GM23248 (cell line): ENCODE results near the gene GALNT7. TPM values are rescaled to one million over a fixed set of nuclear protein-coding genes. Genes with fewer than 3 reads are reported as not detected.

Source experiments
- DNase-seq: peaks from one replicate; pipeline ENCODE4 v3.0.0-alpha.2; 2015
- H2AFZ ChIP-seq: fragments of 200-600 bp; sonication (generic); 2 replicates; pipeline ENCODE4 v1.6.1; 2016; ENCODE audit warnings: antibody characterized with exemption
- H3F3A ChIP-seq: fragments of 200-600 bp; sonication (generic); 2 replicates; pipeline ENCODE4 v1.6.1; 2016; ENCODE audit warnings: mild to moderate bottlenecking, antibody characterized with exemption, mixed run types; ENCODE audit not compliant: insufficient read depth
- H3K27ac ChIP-seq: fragments of 200-600 bp; sonication (generic); 2 replicates; pipeline ENCODE4 v1.5.1; 2016; ENCODE audit warnings: mild to moderate bottlenecking
- H3K27me3 ChIP-seq: fragments of 200-600 bp; sonication (generic); replicated peaks from 2 replicates; pipeline ENCODE4 v1.6.1; 2016; ENCODE audit warnings: mild to moderate bottlenecking; ENCODE audit not compliant: insufficient read depth
- H3K36me3 ChIP-seq: fragments of 200-600 bp; sonication (generic); 2 replicates; pipeline ENCODE4 v1.6.1; 2016; ENCODE audit warnings: low read depth, mild to moderate bottlenecking
- H3K4me1 ChIP-seq: fragments of 200-600 bp; sonication (generic); 2 replicates; pipeline ENCODE4 v1.6.1; 2016; ENCODE audit warnings: mild to moderate bottlenecking; ENCODE audit not compliant: insufficient read depth
- H3K4me2 ChIP-seq: fragments of 200-600 bp; sonication (generic); one replicate; pipeline ENCODE4 v1.6.1; 2016; ENCODE audit warnings: mild to moderate bottlenecking; ENCODE audit not compliant: unreplicated experiment
- H3K4me3 ChIP-seq: fragments of 200-600 bp; sonication (generic); 2 replicates; pipeline ENCODE4 v1.5.1; 2016; ENCODE audit warnings: mild to moderate bottlenecking
- H3K79me2 ChIP-seq: fragments of 200-600 bp; sonication (generic); 2 replicates; pipeline ENCODE4 v1.6.1; 2016; ENCODE audit warnings: mild to moderate bottlenecking; ENCODE audit not compliant: insufficient read depth
- H3K9ac ChIP-seq: fragments of 200-600 bp; sonication (generic); 2 replicates; pipeline ENCODE4 v1.6.1; 2016; ENCODE audit warnings: mild to moderate bottlenecking
- H3K9me2 ChIP-seq: fragments of 200-600 bp; sonication (generic); 2 replicates; pipeline ENCODE4 v1.6.1; 2016; ENCODE audit warnings: mixed run types, mild to moderate bottlenecking, moderate library complexity; ENCODE audit not compliant: insufficient read depth
- H3K9me3 ChIP-seq: fragments of 200-600 bp; sonication (generic); one replicate; pipeline ENCODE4 v1.6.1; 2017; ENCODE audit warnings: low read depth
- H4K20me1 ChIP-seq: fragments of 200-600 bp; sonication (generic); 2 replicates; pipeline ENCODE4 v1.6.0; 2016; ENCODE audit not compliant: insufficient read depth
- EZH2 ChIP-seq: fragments of 200-600 bp; sonication (generic); IDR thresholded peaks from 2 replicates; pipeline ENCODE4 v1.6.1; 2018; ENCODE audit warnings: antibody characterized with exemption, mild to moderate bottlenecking; ENCODE audit not compliant: insufficient read depth, poor library complexity, severe bottlenecking
- EZH2phosphoT487 ChIP-seq: fragments of 200-600 bp; sonication (generic); IDR thresholded peaks from 2 replicates; pipeline ENCODE4 v1.6.1; 2018; ENCODE audit warnings: antibody characterized with exemption, moderate library complexity, mild to moderate bottlenecking, low read depth; ENCODE audit not compliant: insufficient read depth
- WGBS, 2 experiments: methylation state at CpG; one replicate each; pipeline ENCODE4 v1.1.6; 2015 to 2017; ENCODE audit warnings: low lambda C conversion rate in 2 of 2, low coverage in 1 of 2; ENCODE audit errors: missing lambda C conversion rate in 2 of 2; 5-methylcytosine and 5-hydroxymethylcytosine counted together
- in situ Hi-C: fragments of 300-500 bp; cut with MboI; formaldehyde crosslinking; loops from 2 replicates; pipeline ENCODE4 v1.15.0; 2020
- polyA plus RNA-seq: library from polyadenylated mRNA; unstranded; fragments of >200 nt; fragmentation: Nextera tagmentation; extraction: Ambion mirVana; gene quantifications from 2 replicates; pipeline ENCODE4 v1.2.1, GENCODE V29; 2016
- total RNA-seq: library from RNA; depleted of rRNA; stranded (reverse); fragments of >200 nt; shearing (Covaris generic); gene quantifications from 2 replicates; pipeline ENCODE4 v1.2.3, GENCODE V29; 2014

Gene GALNT7
- total and polyA plus RNA-seq, 2 experiments from 2014 or later, result 5.8 to 13.1 TPM

- Histone ChIP-seq H3K36me3 (no peaks in the 10 kb centered on the region), H3K27me3 (peaks cover 38% of the 10 kb centered on the region), H3K9ac (no peak overlapping the region), H3K9me3 (no peaks in the 10 kb centered on the region), H3K4me2 (no peak overlapping the region), H3K4me1 (peaks cover 7% of the 10 kb centered on the region; the same call in 1 of the 2 replicates), H3K9me2 (no peaks in the 10 kb centered on the region; the same call in 1 of the 2 replicates), H2AFZ (no peak overlapping the region), H3K79me2 (no peaks in the 10 kb centered on the region), H3F3A (peaks cover 5% of the 10 kb centered on the region; the same call in 1 of the 2 replicates), H3K27ac (no peak overlapping the region), H4K20me1 (no peaks in the 10 kb centered on the region), H3K4me3 (no peak overlapping the region)
- in situ Hi-C loops, result no loop called here
- TF ChIP-seq EZH2phosphoT487, result no peak
- no peak for TF ChIP-seq EZH2
- WGBS, 2 experiments, result 23 to 24% methylated on average over 3 of the region's 3 CpGs
- peak; percentile 85 for DNase-seq
Measured at GRCh38 chr4:173243321-173243720, 74.7 kb downstream of the GALNT7 start.

- TF ChIP-seq EZH2phosphoT487 (no peak), EZH2 (no peak)
- no peaks in the 10 kb centered on the region; the same call in 1 of the 2 replicates for H3K9me2 ChIP-seq
- H3K79me2 ChIP-seq, result no peaks in the 10 kb centered on the region
- no peaks in the 10 kb centered on the region for H3K9me3 ChIP-seq
- in situ Hi-C loops, result no loop called here
- H4K20me1 ChIP-seq, result no peaks in the 10 kb centered on the region
- no peak overlapping the region for H3K9ac ChIP-seq
- peaks cover 45% of the 10 kb centered on the region for H3K27me3 ChIP-seq
- peaks cover 7% of the 10 kb centered on the region; the same call in 1 of the 2 replicates for H3K4me1 ChIP-seq
- 98 to 100% methylated on average over 3 of the region's 3 CpGs for WGBS, 2 experiments
- no peak overlapping the region for H3K4me2 ChIP-seq
- DNase-seq, result no peak
- H2AFZ ChIP-seq, result no peak overlapping the region
- no peak overlapping the region for H3K4me3 ChIP-seq
- H3K27ac ChIP-seq, result no peak overlapping the region
- no peaks in the 10 kb centered on the region for H3K36me3 ChIP-seq
- peaks cover 5% of the 10 kb centered on the region; the same call in 1 of the 2 replicates for H3F3A ChIP-seq
Measured at GRCh38 chr4:173243917-173244658, 75.5 kb downstream of the GALNT7 start.

- Histone ChIP-seq H3F3A (peaks cover 5% of the 10 kb centered on the region; the same call in 1 of the 2 replicates), H3K4me2 (no peak overlapping the region), H3K36me3 (no peaks in the 10 kb centered on the region), H3K4me3 (no peak overlapping the region), H3K9ac (no peak overlapping the region), H3K4me1 (peaks cover 7% of the 10 kb centered on the region; the same call in 1 of the 2 replicates), H3K9me2 (no peaks in the 10 kb centered on the region; the same call in 1 of the 2 replicates), H3K27me3 (peaks cover 64% of the 10 kb centered on the region), H3K27ac (no peak overlapping the region), H3K9me3 (no peaks in the 10 kb centered on the region), H4K20me1 (no peaks in the 10 kb centered on the region), H2AFZ (no peak overlapping the region), H3K79me2 (no peaks in the 10 kb centered on the region)
- TF ChIP-seq EZH2 (no peak), EZH2phosphoT487 (no peak)
- in situ Hi-C loops, result no loop called here
- DNase-seq, result no peak
Measured at GRCh38 chr4:173245952-173246351, 77.3 kb downstream of the GALNT7 start.

- H3F3A ChIP-seq, result peaks cover 9% of the 10 kb centered on the region
- H3K27me3 ChIP-seq, result peaks cover 70% of the 10 kb centered on the region
- H4K20me1 ChIP-seq, result 0 out of 2 replicates have a peak, but pooled peaks cover 3% of the 10 kb centered on the region
- no peak for TF ChIP-seq EZH2
- TF ChIP-seq EZH2phosphoT487, result no peak
- H3K9me2 ChIP-seq, result no peaks in the 10 kb centered on the region; the same call in 1 of the 2 replicates
- WGBS, 2 experiments, result 30 to 43% methylated on average over 3 of the region's 3 CpGs
- no peaks in the 10 kb centered on the region for H3K36me3 ChIP-seq
- no peak overlapping the region for H3K4me3 ChIP-seq
- DNase-seq, result no peak
- H2AFZ ChIP-seq, result no peak overlapping the region
- no peak overlapping the region for H3K4me2 ChIP-seq
- H3K9me3 ChIP-seq, result no peaks in the 10 kb centered on the region
- H3K27ac ChIP-seq, result no peak overlapping the region
- in situ Hi-C loops, result no loop called here
- no peak overlapping the region for H3K9ac ChIP-seq
- H3K4me1 ChIP-seq, result peaks cover 7% of the 10 kb centered on the region; the same call in 1 of the 2 replicates
- H3K79me2 ChIP-seq, result no peaks in the 10 kb centered on the region
Measured at GRCh38 chr4:173246719-173247118, 78.1 kb downstream of the GALNT7 start.
